ENCODE measurements around the gene CAPNS2.

CAPNS2 gene

GRCh38 chr16:55559933-55560516 lies 6.5 kb upstream of the CAPNS2 start:
- no peak for TF ChIP-seq HDGF (IDR thresholded peaks at IDR 0.05; ENCODE audit: borderline replicate concordance)
- TF ChIP-seq FOXK2 (IDR thresholded peaks at IDR 0.05): no peak
- no peak for TF ChIP-seq FOXA1 (IDR thresholded peaks at IDR 0.05)
- no peak for TF ChIP-seq SUZ12 (IDR thresholded peaks at IDR 0.05)
- no peak for TF ChIP-seq TARDBP (IDR thresholded peaks at IDR 0.05)
- no peak for TF ChIP-seq ELF4 (IDR thresholded peaks at IDR 0.05)
- no peak for TF ChIP-seq ZNF384 (IDR thresholded peaks at IDR 0.05)
- TF ChIP-seq PKNOX1 (IDR thresholded peaks at IDR 0.05): no peak
- TF ChIP-seq NFRKB (IDR thresholded peaks at IDR 0.05): no peak
- ChIA-PET CTCF (no interaction called here), POLR2A (no interaction called here)
- no peak for DNase-seq (ENCODE audit: extremely low spot score)

GRCh38 chr16:55561319-55561848 lies 5.1 kb upstream of the CAPNS2 start:
- CTCF ChIA-PET: interaction anchor here (0.7 kb wide), 1 partner anchor 92 kb away, joined by 5 read pairs; no protein-coding TSS in a partner anchor
- POLR2A ChIA-PET: no interaction called here
- no peak for DNase-seq (ENCODE audit: extremely low spot score)
- TF ChIP-seq TARDBP (IDR thresholded peaks at IDR 0.05): no peak

GRCh38 chr16:55562936-55563335 lies 3.5 kb upstream of the CAPNS2 start:
- DNase-seq (ENCODE audit: extremely low spot score): no peak
- CTCF ChIA-PET: no interaction called here
- TF ChIP-seq FOXK2 (IDR thresholded peaks at IDR 0.05) (no peak), HDGF (IDR thresholded peaks at IDR 0.05; ENCODE audit: borderline replicate concordance) (no peak), NFRKB (IDR thresholded peaks at IDR 0.05) (no peak), ZNF384 (IDR thresholded peaks at IDR 0.05) (no peak), FOXA1 (IDR thresholded peaks at IDR 0.05) (no peak), LEF1 (IDR thresholded peaks at IDR 0.05; ENCODE audit: borderline replicate concordance) (no peak), SUZ12 (IDR thresholded peaks at IDR 0.05) (no peak), PKNOX1 (IDR thresholded peaks at IDR 0.05) (no peak), L3MBTL2 (conservative IDR thresholded peaks at IDR 0.05) (no peak)
- POLR2A ChIA-PET: no interaction called here

- DNase-seq (ENCODE audit: extremely low spot score): no peak
- TF ChIP-seq TARDBP (IDR thresholded peaks at IDR 0.05): no peak
- TF ChIP-seq CTBP1 (IDR thresholded peaks at IDR 0.05; ENCODE audit: borderline replicate concordance): no peak
- no peak for TF ChIP-seq HDGF (IDR thresholded peaks at IDR 0.05; ENCODE audit: borderline replicate concordance)
- TF ChIP-seq LEF1 (IDR thresholded peaks at IDR 0.05; ENCODE audit: borderline replicate concordance): no peak
- TF ChIP-seq ARNT (IDR thresholded peaks at IDR 0.05): no peak
- no peak for TF ChIP-seq FOXA1 (IDR thresholded peaks at IDR 0.05)
- POLR2A ChIA-PET: no interaction called here
- CTCF ChIA-PET: interaction anchor here (0.6 kb wide), 1 partner anchor 18 kb away, joined by 3 read pairs; no protein-coding TSS in a partner anchor
These were observed 2.7 kb upstream of the CAPNS2 start for GRCh38 chr16:55563797-55564196.

- CTCF ChIA-PET: no interaction called here
- POLR2A ChIA-PET: no interaction called here
- no peak for DNase-seq (ENCODE audit: extremely low spot score)
- TF ChIP-seq SUZ12 (IDR thresholded peaks at IDR 0.05): no peak
- TF ChIP-seq FOXA1 (IDR thresholded peaks at IDR 0.05): no peak
- no peak for TF ChIP-seq NFRKB (IDR thresholded peaks at IDR 0.05)
- no peak for TF ChIP-seq LEF1 (IDR thresholded peaks at IDR 0.05; ENCODE audit: borderline replicate concordance)
- TF ChIP-seq CTBP1 (IDR thresholded peaks at IDR 0.05; ENCODE audit: borderline replicate concordance): no peak
- TF ChIP-seq SP1 (IDR thresholded peaks at IDR 0.05): no peak
- TF ChIP-seq PKNOX1 (IDR thresholded peaks at IDR 0.05): no peak
- TF ChIP-seq HDGF (IDR thresholded peaks at IDR 0.05; ENCODE audit: borderline replicate concordance): no peak
- TF ChIP-seq FOXK2 (IDR thresholded peaks at IDR 0.05): no peak
- no peak for TF ChIP-seq ELF4 (IDR thresholded peaks at IDR 0.05)
- no peak for TF ChIP-seq L3MBTL2 (conservative IDR thresholded peaks at IDR 0.05)
- no peak for TF ChIP-seq ARNT (IDR thresholded peaks at IDR 0.05)
- TF ChIP-seq ZNF384 (IDR thresholded peaks at IDR 0.05): no peak
- TF ChIP-seq TARDBP (IDR thresholded peaks at IDR 0.05): no peak
- TF ChIP-seq BHLHE40 (IDR thresholded peaks at IDR 0.05; ENCODE audit: borderline replicate concordance): no peak
- TF ChIP-seq FOXM1 (IDR thresholded peaks at IDR 0.05; ENCODE audit: borderline replicate concordance): no peak
These were observed 1.4 kb upstream of the CAPNS2 start for GRCh38 chr16:55565086-55565485.

- CTCF ChIA-PET: no interaction called here
These were observed 898 bp downstream of the CAPNS2 start for GRCh38 chr16:55567382-55567781.

More at GRCh38 chr16:55567382-55567781, 898 bp downstream of the CAPNS2 start:
- TF ChIP-seq FOXA1 (IDR thresholded peaks at IDR 0.05): no peak
- TF ChIP-seq PKNOX1 (IDR thresholded peaks at IDR 0.05): no peak
- DNase-seq (ENCODE audit: extremely low spot score): no peak
- POLR2A ChIA-PET: no interaction called here
